ENCODE measurements around the gene CNIH3.

DNA sequence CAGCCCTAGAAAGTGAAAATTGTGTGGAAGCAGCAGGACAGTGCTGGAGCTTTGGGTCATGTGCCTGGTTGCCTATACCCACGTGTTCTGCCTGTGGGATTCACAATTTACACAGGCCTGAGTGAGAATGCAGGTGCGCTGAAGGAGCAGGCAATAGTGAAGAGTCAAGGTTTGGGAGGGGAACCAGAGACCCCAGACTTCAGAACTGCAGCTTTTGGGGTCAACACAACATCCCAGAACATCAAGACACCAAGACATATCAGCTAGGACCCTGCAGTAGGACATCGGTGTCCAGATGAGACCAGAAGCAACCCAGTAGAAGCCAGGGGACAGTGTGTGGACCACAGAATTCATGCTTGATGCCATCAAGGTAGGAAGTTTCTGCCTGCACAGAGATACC is 29.1 kb upstream of the CNIH3 start:
- TF ChIP-seq, protein P1, sequence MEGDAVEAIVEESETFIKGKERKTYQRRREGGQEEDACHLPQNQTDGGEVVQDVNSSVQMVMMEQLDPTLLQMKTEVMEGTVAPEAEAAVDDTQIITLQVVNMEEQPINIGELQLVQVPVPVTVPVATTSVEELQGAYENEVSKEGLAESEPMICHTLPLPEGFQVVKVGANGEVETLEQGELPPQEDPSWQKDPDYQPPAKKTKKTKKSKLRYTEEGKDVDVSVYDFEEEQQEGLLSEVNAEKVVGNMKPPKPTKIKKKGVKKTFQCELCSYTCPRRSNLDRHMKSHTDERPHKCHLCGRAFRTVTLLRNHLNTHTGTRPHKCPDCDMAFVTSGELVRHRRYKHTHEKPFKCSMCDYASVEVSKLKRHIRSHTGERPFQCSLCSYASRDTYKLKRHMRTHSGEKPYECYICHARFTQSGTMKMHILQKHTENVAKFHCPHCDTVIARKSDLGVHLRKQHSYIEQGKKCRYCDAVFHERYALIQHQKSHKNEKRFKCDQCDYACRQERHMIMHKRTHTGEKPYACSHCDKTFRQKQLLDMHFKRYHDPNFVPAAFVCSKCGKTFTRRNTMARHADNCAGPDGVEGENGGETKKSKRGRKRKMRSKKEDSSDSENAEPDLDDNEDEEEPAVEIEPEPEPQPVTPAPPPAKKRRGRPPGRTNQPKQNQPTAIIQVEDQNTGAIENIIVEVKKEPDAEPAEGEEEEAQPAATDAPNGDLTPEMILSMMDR (conservative IDR thresholded peaks at IDR 0.05 in 1 of 2, IDR thresholded peaks at IDR 0.05 in 1 of 2; ENCODE audit: low read depth in 1 of 2, low read length in 2 of 2), result no peak
- TF ChIP-seq EZH2 (IDR thresholded peaks at IDR 0.05; ENCODE audit: low read length, missing control alignments), result no peak

All from fibroblast of lung (primary cell).